ENCODE data around the gene SPC25.

SPC25 gene

DNA sequence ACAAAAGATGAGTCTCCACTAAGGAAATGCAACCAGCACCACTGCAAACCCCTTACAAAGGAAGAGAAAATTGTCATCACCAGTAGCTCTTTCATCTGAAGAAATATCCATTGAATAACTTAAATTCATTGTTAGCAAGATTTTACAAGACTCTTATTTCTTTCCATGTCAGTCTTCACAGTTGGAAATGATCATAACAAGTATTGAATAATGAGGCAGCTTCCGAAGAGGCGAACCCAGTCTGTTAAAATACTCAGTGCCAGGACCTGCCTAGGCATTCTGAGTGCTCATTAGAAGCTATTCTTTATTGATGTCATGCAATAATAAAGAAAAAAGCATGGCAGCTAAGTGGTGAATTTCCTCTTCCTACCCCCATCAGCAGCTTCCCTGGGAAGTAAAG is 54.3 kb downstream of the SPC25 start:
- DNase-seq = no peak

DNA sequence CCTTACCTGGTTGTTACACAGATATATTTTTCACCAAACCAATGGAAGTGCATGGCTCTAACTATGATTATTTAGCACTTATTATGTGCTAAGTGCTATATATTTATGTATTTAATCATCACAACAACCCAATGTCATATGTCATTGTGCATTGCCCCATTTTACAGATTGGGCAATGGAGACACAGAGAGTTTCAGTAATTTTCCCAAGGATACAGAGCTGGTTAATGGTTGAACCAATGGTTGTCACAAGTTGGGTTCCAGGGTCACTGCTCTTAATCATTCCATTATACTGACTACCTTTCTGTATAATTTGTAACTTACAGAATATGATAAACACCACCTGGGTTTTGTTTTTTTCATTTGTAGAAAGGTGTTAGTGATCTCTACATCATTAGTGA is 58.6 kb downstream of the SPC25 start:
- no peak for DNase-seq

DNA sequence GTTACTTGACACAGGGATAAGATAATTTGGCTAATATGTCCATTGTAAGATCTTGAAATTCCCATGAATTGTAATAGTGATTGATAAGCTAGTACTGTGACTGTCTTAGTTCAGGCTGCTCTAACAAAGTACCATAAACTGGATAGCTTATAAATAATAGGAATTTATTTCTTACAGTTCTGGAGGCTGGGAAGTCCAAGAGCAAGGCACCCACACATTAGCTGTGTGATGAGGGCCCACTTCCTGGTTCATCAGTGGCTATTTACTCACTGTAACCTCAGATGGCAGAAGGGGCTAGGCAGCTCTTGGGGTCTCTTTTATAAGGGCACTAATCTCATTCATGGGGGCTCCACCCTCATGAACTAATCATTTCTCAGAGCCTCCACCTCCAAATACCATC is 59.3 kb downstream of the SPC25 start:
- no peak for DNase-seq

DNA sequence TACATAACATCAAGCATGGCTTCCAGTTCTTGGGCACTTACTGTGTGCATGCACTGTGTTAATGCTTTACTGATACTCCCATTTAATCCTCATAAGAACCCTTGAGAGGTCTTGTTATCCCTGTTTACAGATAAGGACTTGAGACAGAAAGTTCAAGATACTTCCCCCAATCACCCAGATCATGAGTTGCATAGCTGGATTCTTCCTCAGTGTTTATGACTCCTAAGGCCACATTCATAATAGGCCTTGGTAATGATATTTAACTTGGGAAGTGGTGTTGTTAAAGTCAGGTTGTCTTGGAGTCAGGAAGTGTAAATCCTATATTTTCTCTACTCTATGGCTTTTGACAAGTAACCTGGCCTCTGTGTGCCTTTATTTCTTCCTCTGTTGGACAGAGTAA is 65.1 kb downstream of the SPC25 start:
- no peak for DNase-seq

DNA sequence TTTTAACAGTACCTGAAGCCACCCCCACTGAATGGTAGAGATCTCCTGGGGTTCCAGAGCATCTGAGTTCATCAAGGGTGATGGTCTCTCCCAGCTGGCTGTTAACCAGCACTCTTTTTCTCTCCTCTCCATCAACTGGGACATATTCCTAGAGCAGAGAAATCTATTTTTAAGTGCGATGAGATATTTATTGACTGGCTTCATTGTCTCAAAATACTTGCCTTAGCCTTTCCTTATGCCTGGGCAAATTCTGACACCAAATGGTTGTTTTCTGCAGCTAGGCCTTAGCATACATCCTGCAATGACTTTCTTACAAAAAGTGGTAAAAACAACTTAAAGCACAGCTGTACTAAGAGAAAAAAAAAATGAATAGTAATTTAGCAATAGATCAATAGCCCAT is 68.2 kb downstream of the SPC25 start:
- DNase-seq = no peak

DNA sequence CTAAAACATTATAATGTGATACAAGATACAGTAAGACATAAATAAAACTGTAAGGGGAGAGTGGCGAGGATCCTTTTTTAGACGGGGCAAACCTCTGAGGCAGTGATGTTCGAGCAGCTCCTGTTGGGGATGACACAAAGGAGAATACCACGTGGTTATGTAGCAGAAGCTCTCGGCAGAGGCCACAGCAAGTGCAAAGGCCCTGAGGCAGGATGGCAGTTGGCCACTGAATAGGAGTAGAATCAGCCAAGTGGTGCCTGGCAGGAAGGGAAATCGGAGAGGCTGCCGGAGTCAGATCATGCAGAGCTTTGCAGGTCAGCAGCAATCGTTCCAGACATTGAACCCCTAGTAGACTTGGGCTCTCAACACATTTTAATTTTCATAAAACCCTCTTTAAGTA is 68.7 kb downstream of the SPC25 start:
- no peak for DNase-seq

Data from right forelimb (tissue), 1 donor.